GM19328 (cell line): ENCODE measurements around the gene HYDIN.

ENCODE experiments used
- ATAC-seq: cut with Tn5 transposase; IDR thresholded peaks from one replicate; pipeline ENCODE4 v1.9.1; 2021; ENCODE audit warnings: mild to moderate bottlenecking, moderate library complexity; ENCODE audit not compliant: unreplicated experiment

Gene HYDIN

GRCh38 chr16:71230122-71230845 lies at the start of gene HYDIN:
HYDIN (minus strand) TSS chr16:71230722; CDS start chr16:71186895, 43,827 bp downstream.
- ATAC-seq: no peak

DNA sequence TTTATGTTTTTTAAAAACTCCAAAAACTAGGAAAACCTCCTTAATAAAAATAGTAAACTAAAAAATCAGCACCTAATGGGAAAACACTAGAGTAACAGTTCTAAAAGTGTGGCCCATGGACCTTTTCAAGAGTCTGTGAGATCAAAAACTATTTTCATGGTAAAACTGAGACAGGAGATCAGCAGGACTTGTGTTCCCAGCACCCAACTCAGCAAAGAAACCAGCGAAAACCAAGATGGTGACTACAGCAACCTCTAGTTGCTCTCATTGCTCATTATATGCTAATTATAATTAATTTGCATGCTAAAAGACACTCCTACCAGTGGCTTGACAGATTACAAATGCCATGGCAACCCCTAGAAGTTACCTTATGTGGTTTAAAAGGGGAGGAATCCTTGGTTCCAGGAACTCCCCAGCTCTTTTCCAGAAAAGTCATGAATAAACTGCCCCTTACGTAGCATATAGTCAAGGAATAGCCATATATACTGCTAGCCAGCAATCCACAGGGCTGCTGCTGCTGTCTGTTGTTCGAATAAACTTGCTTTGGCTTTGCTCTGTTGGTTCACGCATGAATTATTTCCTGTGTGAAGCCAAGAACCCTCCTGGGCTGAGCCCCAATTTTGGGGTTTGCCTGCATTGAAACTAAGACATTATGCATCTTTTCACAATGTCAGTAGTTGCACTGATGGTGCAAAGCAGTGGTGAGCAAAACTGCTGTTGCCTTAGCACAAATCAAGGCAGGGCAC lies 46.2 kb upstream of the HYDIN start:
- ATAC-seq: no peak

- ATAC-seq: no peak
These were observed 42.9 kb upstream of the HYDIN start for GRCh38 chr16:71273384-71273783.

GRCh38 chr16:71264299-71264698 lies 33.8 kb upstream of the HYDIN start:
- no peak for ATAC-seq

DNA sequence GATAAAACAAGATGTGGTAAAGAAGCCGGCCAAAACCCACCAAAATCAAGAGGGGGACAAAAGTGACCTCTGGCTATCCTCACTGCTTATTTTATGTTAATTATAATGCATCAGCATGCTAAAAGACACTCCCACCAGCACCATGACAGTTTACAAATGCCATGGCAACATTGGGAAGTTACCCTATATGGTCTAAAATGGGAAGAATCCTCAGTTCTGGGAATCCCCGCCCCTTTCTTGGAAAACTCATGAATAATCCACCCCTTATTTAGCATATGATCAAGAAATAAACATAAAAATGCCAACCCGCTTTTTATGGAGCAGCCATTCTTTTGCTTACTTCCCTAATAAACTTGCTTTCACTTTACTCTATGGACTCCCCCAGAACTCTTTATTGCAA lies 33.1 kb upstream of the HYDIN start:
- no peak for ATAC-seq

- no peak for ATAC-seq
These were observed 31.9 kb upstream of the HYDIN start for GRCh38 chr16:71262391-71262790.

GRCh38 chr16:71260995-71261394 lies 30.5 kb upstream of the HYDIN start:
- ATAC-seq: no peak

DNA sequence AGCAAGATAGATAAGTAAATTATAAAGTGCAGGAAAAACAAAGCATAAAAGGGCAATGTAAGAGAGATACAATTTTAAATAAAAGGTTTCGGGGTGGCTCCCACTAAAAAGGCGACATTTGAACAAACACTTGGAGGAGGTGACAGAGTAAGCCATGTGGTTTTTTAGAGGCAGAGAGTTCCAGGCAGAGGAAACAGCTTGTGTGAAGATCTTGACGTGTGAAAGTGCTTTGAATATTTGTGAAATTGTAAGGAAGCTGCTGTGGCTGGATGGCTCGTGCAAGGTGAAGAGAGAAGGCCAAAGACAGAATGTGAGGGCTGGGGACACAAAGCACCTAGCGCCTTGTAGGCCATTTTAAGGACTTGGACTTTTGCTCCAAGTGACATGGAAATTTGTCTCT lies 28.6 kb upstream of the HYDIN start:
- ATAC-seq: no peak

DNA sequence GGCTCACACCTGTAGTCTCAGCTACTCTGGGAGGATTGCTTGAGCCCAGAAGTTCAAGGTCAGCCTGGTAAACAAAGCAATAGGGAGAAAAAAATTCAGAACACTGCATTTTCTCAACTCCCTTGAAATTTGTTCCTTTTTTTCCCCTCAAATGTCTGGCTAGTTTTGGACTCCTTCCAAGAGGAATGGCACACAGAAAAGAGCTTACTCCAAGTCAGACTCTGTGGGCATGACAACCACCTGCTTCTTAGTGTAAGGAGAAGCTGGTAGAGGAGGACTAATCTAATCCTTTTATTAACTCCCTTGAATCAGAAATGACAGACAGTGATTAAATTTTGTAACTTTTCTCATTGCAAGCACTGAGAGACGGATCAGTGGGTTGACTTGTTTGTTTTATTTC lies 27.9 kb upstream of the HYDIN start:
- no peak for ATAC-seq

DNA sequence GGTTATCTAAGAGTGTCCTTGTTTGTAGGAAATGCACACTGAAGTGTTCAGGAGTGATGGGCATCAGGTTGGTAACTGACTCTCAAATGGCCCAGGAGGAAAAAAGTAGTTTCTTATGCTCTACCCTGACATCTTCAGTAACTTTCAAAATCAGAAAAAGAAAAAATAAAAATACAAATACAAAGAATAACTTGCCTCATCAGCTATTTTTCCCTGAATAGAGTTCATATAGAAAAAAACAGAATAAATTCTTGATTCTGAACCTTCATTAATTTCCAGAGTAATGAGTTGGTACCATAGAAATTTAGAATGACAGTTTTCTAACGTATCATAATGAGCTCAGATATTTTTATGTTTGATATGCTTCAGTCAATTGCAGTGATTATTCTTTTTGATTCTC lies 27.2 kb upstream of the HYDIN start:
- ATAC-seq: no peak

DNA sequence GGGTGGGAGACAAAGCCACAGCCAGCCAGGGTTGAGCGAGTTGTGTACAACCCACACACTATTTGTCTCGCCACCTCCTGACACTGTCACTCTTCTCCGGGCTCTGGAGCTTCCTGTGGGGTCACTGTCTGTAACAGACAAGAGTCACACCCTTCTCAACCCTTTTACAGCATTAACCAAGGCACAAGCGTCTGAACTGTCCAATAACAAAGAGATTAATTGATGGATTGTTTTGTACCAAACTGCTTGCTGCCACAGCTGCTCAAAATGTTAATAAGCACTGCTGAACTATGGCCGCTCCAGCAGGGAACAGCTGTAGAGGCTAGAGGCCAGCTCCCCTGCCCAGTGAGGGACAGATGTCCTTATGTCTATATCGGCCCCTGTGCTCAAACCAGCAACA lies 25.2 kb upstream of the HYDIN start:
- ATAC-seq: no peak

DNA sequence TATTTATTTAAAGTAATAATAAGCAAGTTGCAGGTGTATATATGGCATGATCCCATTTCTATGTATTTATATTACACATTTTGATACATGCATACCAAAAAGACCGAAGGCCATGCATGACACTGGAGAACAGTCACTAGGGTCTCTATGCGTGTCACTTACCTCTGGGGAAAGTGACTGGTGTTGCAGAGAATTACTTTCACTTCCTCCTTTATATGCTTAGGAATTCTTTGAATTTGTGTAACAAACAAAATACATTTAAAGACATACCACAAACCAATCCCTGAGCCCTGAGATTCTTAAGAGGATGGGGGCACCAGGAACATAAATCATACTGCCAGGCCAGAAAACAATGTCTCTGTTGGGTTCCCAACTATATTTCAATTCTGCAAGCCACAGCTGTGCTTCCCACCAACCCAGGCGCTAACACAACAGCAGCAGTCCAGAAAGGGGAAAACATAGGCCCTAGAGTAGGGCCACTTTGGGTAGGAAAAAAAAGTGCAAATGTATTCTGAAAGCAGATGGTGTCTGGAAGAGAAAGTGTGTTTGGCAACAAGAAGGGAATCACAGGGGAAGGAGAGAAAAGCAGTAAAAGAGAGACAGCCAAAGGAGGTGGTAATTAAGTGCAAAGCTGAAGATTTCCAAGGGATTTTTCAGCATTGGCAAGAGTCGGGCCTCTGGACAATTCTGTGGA lies 24.5 kb upstream of the HYDIN start:
- no peak for ATAC-seq

DNA sequence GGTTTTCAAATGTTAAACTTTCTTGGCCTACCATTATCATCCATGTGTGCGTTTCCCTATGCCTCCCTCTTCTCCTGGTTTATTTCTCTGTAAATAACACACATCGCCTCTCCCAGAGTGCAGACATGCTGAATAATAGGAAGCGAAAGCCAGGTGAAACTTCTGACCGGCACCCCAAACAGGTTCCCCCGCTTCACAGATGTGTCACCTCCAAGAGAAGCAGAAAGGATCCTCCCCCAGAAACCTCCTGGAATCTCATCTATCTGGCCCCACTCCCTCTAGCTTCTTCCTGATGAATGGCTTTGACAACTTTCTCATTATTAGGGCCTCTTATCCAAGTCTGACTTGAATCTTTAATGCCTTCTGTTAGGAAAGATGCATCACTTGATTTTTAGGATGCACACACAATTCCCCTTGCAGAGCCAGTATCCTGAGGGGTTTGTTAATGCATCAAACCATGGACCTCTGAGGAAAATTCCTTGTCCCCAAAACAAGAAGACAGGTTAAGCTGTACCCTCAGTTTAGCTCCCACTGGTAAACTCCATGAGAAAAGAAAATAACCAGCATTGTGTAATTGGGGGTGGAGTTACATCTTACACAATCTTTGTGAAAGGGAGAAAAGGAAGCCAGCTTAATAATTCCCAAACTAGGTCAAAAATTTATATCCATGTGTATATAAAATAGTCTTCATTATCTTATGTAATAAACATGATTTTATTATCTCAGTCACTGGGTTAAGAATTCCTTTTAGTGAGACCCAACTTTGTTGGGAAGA lies 20.1 kb upstream of the HYDIN start:
- ATAC-seq: no peak

- ATAC-seq: no peak
These were observed 18.9 kb upstream of the HYDIN start for GRCh38 chr16:71249399-71249798.

- ATAC-seq: no peak
These were observed 17.0 kb upstream of the HYDIN start for GRCh38 chr16:71247478-71247877.

GRCh38 chr16:71246309-71246708 lies 15.8 kb upstream of the HYDIN start:
- ATAC-seq: no peak

GRCh38 chr16:71244521-71244920 lies 14.0 kb upstream of the HYDIN start:
- no peak for ATAC-seq

DNA sequence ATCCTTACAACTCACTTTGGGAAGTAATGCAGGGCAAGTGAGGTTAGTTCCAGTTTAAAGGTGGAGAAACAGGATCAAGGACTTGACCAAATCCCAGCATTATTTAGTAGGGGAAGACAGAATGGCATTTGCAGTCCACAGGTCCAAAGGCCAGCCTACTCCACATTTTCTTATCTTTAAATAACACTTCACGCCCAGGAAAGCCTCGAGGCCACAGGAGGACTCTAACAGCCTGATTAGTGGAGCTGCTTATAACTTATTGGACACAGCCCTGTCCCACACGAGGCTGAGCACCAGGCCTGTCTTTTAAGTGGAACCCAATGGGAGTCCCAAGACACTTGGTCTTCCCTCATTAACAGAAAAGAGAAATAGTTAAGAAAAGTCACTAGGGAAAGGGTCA lies 12.1 kb upstream of the HYDIN start:
- ATAC-seq: no peak

DNA sequence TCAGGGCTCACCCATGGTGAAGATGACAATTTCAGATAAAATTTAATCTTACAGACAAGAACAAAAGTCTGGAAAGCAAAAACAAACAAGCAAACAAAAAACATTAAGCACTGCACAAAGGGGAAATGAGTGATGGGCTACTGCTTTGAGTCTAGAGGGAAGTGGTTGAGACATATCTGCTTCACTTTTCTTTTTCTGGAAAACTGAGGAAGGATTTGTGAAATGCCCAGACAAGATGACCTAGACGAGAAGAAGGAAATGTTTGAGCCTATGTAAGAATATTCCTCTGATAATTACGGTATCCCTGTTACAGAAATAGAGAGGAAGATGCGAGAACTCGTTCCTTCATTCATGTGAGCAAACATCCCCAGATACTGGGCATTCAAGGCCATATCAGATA lies 11.5 kb upstream of the HYDIN start:
- no peak for ATAC-seq

DNA sequence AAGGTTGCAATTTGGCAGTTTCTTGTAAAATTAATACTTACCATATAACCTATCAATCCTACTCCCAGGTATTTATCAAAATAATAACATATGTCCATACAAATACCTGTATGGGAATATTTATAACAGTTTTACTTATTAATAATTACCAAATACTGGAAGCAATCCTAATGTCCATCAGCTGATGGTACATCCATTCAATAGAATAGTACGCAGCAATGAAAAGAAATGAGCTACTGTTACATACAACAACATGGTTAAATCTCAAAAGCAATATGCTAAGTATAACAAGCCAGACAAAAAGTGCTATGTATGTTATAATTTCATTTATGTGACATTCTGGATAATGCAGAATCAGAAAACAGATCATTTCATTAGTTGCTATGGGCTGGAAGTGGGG lies 1.2 kb downstream of the HYDIN start:
- ATAC-seq: no peak
